DOHH2 (cell line): ENCODE measurements around the gene TMTC1.

Experiments
- H3F3A ChIP-seq: fragments of 200-600 bp; sonication (generic), shearing (Covaris generic); 2 replicates; pipeline ENCODE4 v1.6.0; 2016; ENCODE audit warnings: antibody characterized with exemption, mild to moderate bottlenecking; ENCODE audit not compliant: control insufficient read depth, insufficient read depth
- H3K27ac ChIP-seq: fragments of 200-600 bp; sonication (generic); 2 replicates; pipeline ENCODE4 v1.5.1; 2014; ENCODE audit warnings: low read depth, mild to moderate bottlenecking, low read length, moderate library complexity
- H3K27me3 ChIP-seq: fragments of 200-600 bp; sonication (generic); 2 replicates; pipeline ENCODE4 v1.6.1; 2014; ENCODE audit warnings: mild to moderate bottlenecking, low read length, mixed read lengths; ENCODE audit not compliant: control insufficient read depth
- H3K36me3 ChIP-seq: fragments of 200-600 bp; sonication (generic); 2 replicates; pipeline ENCODE4 v1.6.1; 2014; ENCODE audit warnings: mild to moderate bottlenecking, low read length, moderate library complexity, mixed read lengths; ENCODE audit not compliant: control insufficient read depth
- H3K4me1 ChIP-seq: fragments of 200-600 bp; sonication (generic); 2 replicates; pipeline ENCODE4 v1.6.1; 2014; ENCODE audit warnings: mild to moderate bottlenecking, low read length, mixed read lengths; ENCODE audit not compliant: control insufficient read depth
- H3K4me2 ChIP-seq: fragments of 200-600 bp; sonication (generic); 2 replicates; pipeline ENCODE4 v1.6.0; 2014; ENCODE audit warnings: mild to moderate bottlenecking, low read length, moderate library complexity
- H3K4me3 ChIP-seq: fragments of 200-600 bp; sonication (generic); 2 replicates; pipeline ENCODE4 v1.5.1; 2014; ENCODE audit warnings: mild to moderate bottlenecking, low read length, mixed read lengths
- H3K79me2 ChIP-seq: fragments of 200-600 bp; sonication (generic); 2 replicates; pipeline ENCODE4 v1.6.1; 2014; ENCODE audit warnings: mild to moderate bottlenecking, low read length, mixed read lengths; ENCODE audit not compliant: control insufficient read depth
- H3K9me2 ChIP-seq: fragments of 200-600 bp; sonication (generic); replicated peaks from 2 replicates; pipeline ENCODE4 v1.6.1; 2014; ENCODE audit warnings: mild to moderate bottlenecking, low read length, mixed read lengths; ENCODE audit not compliant: control insufficient read depth
- H3K9me3 ChIP-seq: fragments of 200-600 bp; sonication (generic); 2 replicates; pipeline ENCODE4 v1.6.1; 2014; ENCODE audit warnings: antibody characterized with exemption, low read length, mixed read lengths; ENCODE audit not compliant: control insufficient read depth, insufficient read depth
- H4K20me1 ChIP-seq: fragments of 200-600 bp; sonication (generic); 2 replicates; pipeline ENCODE4 v1.6.0; 2014; ENCODE audit warnings: low read depth, mild to moderate bottlenecking, antibody characterized with exemption, low read length, moderate library complexity; ENCODE audit not compliant: control insufficient read depth, insufficient read depth
- CTCF ChIP-seq: fragments of 200-600 bp; sonication (generic); IDR thresholded peaks from one replicate; pipeline ENCODE4 v1.5.1; 2014; ENCODE audit warnings: antibody characterized with exemption, mild to moderate bottlenecking, low read depth, low read length; ENCODE audit not compliant: poor library complexity, severe bottlenecking
- EZH2phosphoT487 ChIP-seq: fragments of 200-600 bp; sonication (generic); IDR thresholded peaks from 2 replicates; pipeline ENCODE4 v1.6.1; 2017; ENCODE audit warnings: borderline replicate concordance, mild to moderate bottlenecking, antibody characterized with exemption, low read length, moderate library complexity, mixed read lengths

Gene TMTC1

GRCh38 chr12:29682088-29682487 lies 101.7 kb downstream of the TMTC1 start:
- H3K27ac ChIP-seq = no peak overlapping the region
- no peaks in the 10 kb centered on the region; the same call in 1 of the 2 replicates for H4K20me1 ChIP-seq
- TF ChIP-seq CTCF (no peak), EZH2phosphoT487 (no peak)
- H3K4me2 ChIP-seq = no peak overlapping the region
- no peak overlapping the region for H3K4me3 ChIP-seq
- no peaks in the 10 kb centered on the region for H3K9me2 ChIP-seq
- no peaks in the 10 kb centered on the region for H3K9me3 ChIP-seq
- no peaks in the 10 kb centered on the region; the same call in 1 of the 2 replicates for H3K27me3 ChIP-seq
- no peaks in the 10 kb centered on the region for H3F3A ChIP-seq
- no peaks in the 10 kb centered on the region for H3K4me1 ChIP-seq
- no peaks in the 10 kb centered on the region for H3K36me3 ChIP-seq
- no peaks in the 10 kb centered on the region for H3K79me2 ChIP-seq

- Histone ChIP-seq H3K36me3 (no peaks in the 10 kb centered on the region), H4K20me1 (no peaks in the 10 kb centered on the region; the same call in 1 of the 2 replicates), H3K27me3 (no peaks in the 10 kb centered on the region; the same call in 1 of the 2 replicates), H3K4me2 (no peak overlapping the region), H3K27ac (no peak overlapping the region), H3K4me1 (no peaks in the 10 kb centered on the region), H3K9me3 (no peaks in the 10 kb centered on the region), H3F3A (no peaks in the 10 kb centered on the region), H3K4me3 (no peak overlapping the region), H3K9me2 (no peaks in the 10 kb centered on the region), H3K79me2 (no peaks in the 10 kb centered on the region)
- TF ChIP-seq CTCF (no peak), EZH2phosphoT487 (no peak)
Measured at GRCh38 chr12:29681370-29681769, 102.4 kb downstream of the TMTC1 start.

GRCh38 chr12:29676676-29677075 lies 107.1 kb downstream of the TMTC1 start:
- Histone ChIP-seq H3K4me2 (no peak overlapping the region), H3K9me3 (no peaks in the 10 kb centered on the region), H3K79me2 (no peaks in the 10 kb centered on the region), H3K36me3 (no peaks in the 10 kb centered on the region), H3K9me2 (no peaks in the 10 kb centered on the region), H3F3A (no peaks in the 10 kb centered on the region), H4K20me1 (no peaks in the 10 kb centered on the region), H3K4me3 (no peak overlapping the region), H3K27ac (no peak overlapping the region), H3K4me1 (no peaks in the 10 kb centered on the region), H3K27me3 (no peaks in the 10 kb centered on the region; the same call in 1 of the 2 replicates)
- no peak for TF ChIP-seq CTCF
- no peak for TF ChIP-seq EZH2phosphoT487
